ENCODE results near the gene INHA.

Gene INHA

GRCh38 chr2:219618733-219619122 is 46.6 kb downstream of the INHA start (continued):
- no peak for TF ChIP-seq POU6F1 (CRISPR knock-in tag; IDR thresholded peaks at IDR 0.05; ENCODE audit: borderline replicate concordance, low read depth)

- ATAC-seq: no peak
Measured at GRCh38 chr2:219619235-219619634, 47.1 kb downstream of the INHA start.

GRCh38 chr2:219620546-219620945 is 48.4 kb downstream of the INHA start:
- no peak for ATAC-seq
- TF ChIP-seq CSRNP3 (CRISPR knock-in tag; IDR thresholded peaks at IDR 0.05) (no peak), TOX (CRISPR knock-in tag; IDR thresholded peaks at IDR 0.05; ENCODE audit: borderline replicate concordance) (no peak), ZFP30 (CRISPR knock-in tag; IDR thresholded peaks at IDR 0.05) (no peak), PPARA (CRISPR knock-in tag; IDR thresholded peaks at IDR 0.05; ENCODE audit: borderline replicate concordance) (no peak), OSR1 (CRISPR knock-in tag; IDR thresholded peaks at IDR 0.05) (no peak), CSDC2 (CRISPR knock-in tag; IDR thresholded peaks at IDR 0.05) (no peak), ZNF70 (CRISPR knock-in tag; IDR thresholded peaks at IDR 0.05) (no peak), SNAI2 (CRISPR knock-in tag; IDR thresholded peaks at IDR 0.05) (no peak), CREB5 (CRISPR knock-in tag; IDR thresholded peaks at IDR 0.05; ENCODE audit: low read depth) (no peak), POU6F1 (CRISPR knock-in tag; IDR thresholded peaks at IDR 0.05; ENCODE audit: borderline replicate concordance, low read depth) (no peak), ISL1 (CRISPR knock-in tag; IDR thresholded peaks at IDR 0.05) (no peak), BACH2 (CRISPR knock-in tag; IDR thresholded peaks at IDR 0.05; ENCODE audit: borderline replicate concordance) (no peak)

More at GRCh38 chr2:219619235-219619634, 47.1 kb downstream of the INHA start:
- TF ChIP-seq CSRNP3 (CRISPR knock-in tag; IDR thresholded peaks at IDR 0.05) (no peak), ZFP3 (CRISPR knock-in tag; IDR thresholded peaks at IDR 0.05) (no peak), SNAI2 (CRISPR knock-in tag; IDR thresholded peaks at IDR 0.05) (no peak), BACH2 (CRISPR knock-in tag; IDR thresholded peaks at IDR 0.05; ENCODE audit: borderline replicate concordance) (no peak), ZNF8 (CRISPR knock-in tag; IDR thresholded peaks at IDR 0.05) (no peak), TOX (CRISPR knock-in tag; IDR thresholded peaks at IDR 0.05; ENCODE audit: borderline replicate concordance) (no peak), CREB5 (CRISPR knock-in tag; IDR thresholded peaks at IDR 0.05; ENCODE audit: low read depth) (no peak), ARNTL (CRISPR knock-in tag; IDR thresholded peaks at IDR 0.05; ENCODE audit: borderline replicate concordance, low read depth) (no peak), ISL1 (CRISPR knock-in tag; IDR thresholded peaks at IDR 0.05) (no peak), TCF4 (CRISPR knock-in tag; IDR thresholded peaks at IDR 0.05; ENCODE audit: borderline replicate concordance) (no peak), ZNF70 (CRISPR knock-in tag; IDR thresholded peaks at IDR 0.05) (no peak), POU6F1 (CRISPR knock-in tag; IDR thresholded peaks at IDR 0.05; ENCODE audit: borderline replicate concordance, low read depth) (no peak), PATZ1 (CRISPR knock-in tag; IDR thresholded peaks at IDR 0.05; ENCODE audit: borderline replicate concordance) (no peak), ESRRG (CRISPR knock-in tag; IDR thresholded peaks at IDR 0.05) (no peak)
